Measurements from ENCODE around the gene NEUROD2. TPM values are rescaled to one million over a fixed set of nuclear protein-coding genes. Genes with fewer than 3 reads are reported as not detected.
A peak's percentile ranks its signal among the peaks of the same experiment; 100 is the strongest.

The NEUROD2 gene
- polyA plus RNA-seq, 2 of the 4 experiments (the other 2 are of a cell fraction): not detected

- FAIRE-seq (no peak), DNase-seq (ENCODE audit: low read depth in 1 of 2, low spot score in 1 of 2) (no peak), ATAC-seq (no peak)
- CTCF ChIA-PET: interaction anchor here (0.6 to 58.8 kb wide), 4 partner anchors 6 to 526 kb away, joined by 3 to 1581 read pairs (median 798); partner anchors contain the start of genes NEUROD2, PPP1R1B and STARD3
- POLR2A ChIA-PET: no interaction called here
- Histone ChIP-seq H3K4me1 (peaks cover 20% of the 10 kb centered on the region), H3K27ac (no peak overlapping the region), H3K9me3 (no peaks in the 10 kb centered on the region), H3K4me2 (no peak overlapping the region), H3K4me3 (no peak overlapping the region)
- WGBS (ENCODE audit: missing lambda C conversion rate): 82% methylated on average over 9 of the region's 9 CpGs
- TF ChIP-seq CBX8 (IDR thresholded peaks at IDR 0.05) (no peak), NPAS2 (CRISPR knock-in tag; IDR thresholded peaks at IDR 0.05; ENCODE audit: borderline replicate concordance) (no peak), TP53 (CRISPR knock-in tag; IDR thresholded peaks at IDR 0.05) (no peak), POLR2AphosphoS2 (conservative IDR thresholded peaks at IDR 0.05; ENCODE audit: low read length) (no peak), EHF (CRISPR knock-in tag; IDR thresholded peaks at IDR 0.05) (no peak), REST (IDR thresholded peaks at IDR 0.05) (no peak), NFE2L2 (conservative IDR thresholded peaks at IDR 0.05; ENCODE audit: low read length) (no peak), ZNF302 (CRISPR knock-in tag; IDR thresholded peaks at IDR 0.05) (no peak), JUN (IDR thresholded peaks at IDR 0.05) (no peak)
Measured at GRCh38 chr17:39611401-39612112, 3.8 kb upstream of the NEUROD2 start.

GRCh38 chr17:39609416-39610025 lies 1.8 kb upstream of the NEUROD2 start:
- CTCF ChIA-PET: interaction anchor here (58.8 kb wide), 1 partner anchor 25 kb away, joined by 1581 read pairs; the partner anchor contains the start of genes PPP1R1B and STARD3
- DNase-seq (ENCODE audit: low read depth in 1 of 2, low spot score in 1 of 2): no peak
- no peak for FAIRE-seq
- H3K9me3 ChIP-seq: no peaks in the 10 kb centered on the region
- WGBS (ENCODE audit: missing lambda C conversion rate): 68% methylated on average over 4 of the region's 4 CpGs
- TF ChIP-seq RCOR1 (IDR thresholded peaks at IDR 0.05; ENCODE audit: low read depth, low read length): no peak
- TF ChIP-seq JUN (IDR thresholded peaks at IDR 0.05): no peak
- TF ChIP-seq, protein P1, sequence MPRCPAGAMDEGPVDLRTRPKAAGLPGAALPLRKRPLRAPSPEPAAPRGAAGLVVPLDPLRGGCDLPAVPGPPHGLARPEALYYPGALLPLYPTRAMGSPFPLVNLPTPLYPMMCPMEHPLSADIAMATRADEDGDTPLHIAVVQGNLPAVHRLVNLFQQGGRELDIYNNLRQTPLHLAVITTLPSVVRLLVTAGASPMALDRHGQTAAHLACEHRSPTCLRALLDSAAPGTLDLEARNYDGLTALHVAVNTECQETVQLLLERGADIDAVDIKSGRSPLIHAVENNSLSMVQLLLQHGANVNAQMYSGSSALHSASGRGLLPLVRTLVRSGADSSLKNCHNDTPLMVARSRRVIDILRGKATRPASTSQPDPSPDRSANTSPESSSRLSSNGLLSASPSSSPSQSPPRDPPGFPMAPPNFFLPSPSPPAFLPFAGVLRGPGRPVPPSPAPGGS (IDR thresholded peaks at IDR 0.05): no peak
- no peak for TF ChIP-seq EHMT2 (IDR thresholded peaks at IDR 0.05; ENCODE audit: low read depth)
- TF ChIP-seq ZNF302 (CRISPR knock-in tag; IDR thresholded peaks at IDR 0.05): no peak
- no peak for TF ChIP-seq FOSB (CRISPR knock-in tag; IDR thresholded peaks at IDR 0.05)
- no peak for TF ChIP-seq CHD4 (IDR thresholded peaks at IDR 0.05; ENCODE audit: borderline replicate concordance)
- POLR2A ChIA-PET: no interaction called here
- no peak overlapping the region for H3K4me3 ChIP-seq
- H3K4me1 ChIP-seq: peaks cover 40% of the 10 kb centered on the region
- no peak overlapping the region for H3K4me2 ChIP-seq
- ATAC-seq: no peak
- H3K27ac ChIP-seq: no peak overlapping the region

DNA sequence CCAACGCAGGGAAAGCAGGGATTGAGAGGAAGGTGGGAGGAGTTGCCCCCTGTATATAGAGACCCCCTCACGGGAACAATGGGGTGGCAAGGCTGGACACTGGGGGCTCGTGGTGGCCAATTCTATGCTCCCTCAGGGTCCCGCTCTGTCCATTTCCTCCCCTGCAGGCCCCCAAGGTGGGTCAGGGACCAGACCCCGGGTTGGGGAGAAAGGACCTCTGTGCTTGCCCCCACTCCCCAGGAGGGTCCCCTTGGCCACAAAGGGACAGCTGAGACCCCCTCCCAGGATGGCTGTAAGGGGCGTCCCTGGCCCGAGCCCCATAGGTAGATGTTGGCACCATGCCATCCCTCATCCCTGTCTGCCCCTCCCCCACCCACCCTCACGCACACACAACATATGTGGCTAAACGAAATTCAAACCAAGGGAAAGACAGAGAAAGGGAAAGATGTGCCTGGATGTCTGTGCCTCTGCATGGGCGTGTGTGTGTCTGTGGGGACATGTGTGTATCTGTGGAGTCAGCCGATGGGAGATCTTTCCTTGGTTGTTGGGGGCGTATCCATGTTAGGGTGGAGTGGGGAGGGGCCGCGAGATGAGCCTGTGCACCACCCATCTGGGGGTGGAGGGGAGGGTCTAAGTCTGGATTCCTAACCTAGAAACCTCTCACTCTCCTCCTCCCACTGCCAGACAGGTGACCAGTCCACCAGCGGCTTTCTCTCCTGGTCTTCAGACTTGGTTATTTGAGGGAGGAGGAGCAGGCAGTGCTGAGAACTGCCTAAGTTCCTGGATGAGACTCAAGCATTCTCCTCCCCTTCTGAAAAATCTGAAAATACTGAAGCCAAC lies 642 bp upstream of the NEUROD2 start:
- H3K9me3 ChIP-seq: no peaks in the 10 kb centered on the region
- WGBS (ENCODE audit: missing lambda C conversion rate): 22% methylated on average over 15 of the region's 15 CpGs
- no peak overlapping the region for H3K27ac ChIP-seq
- no peak overlapping the region; the same call in 2 of the 3 replicates for H3K4me3 ChIP-seq
- ChIA-PET POLR2A (no interaction called here), CTCF (interaction anchor here (0.6 to 58.8 kb wide), 2 partner anchors 26 to 329 kb away, joined by 4 to 1581 read pairs; partner anchors contain the start of genes PPP1R1B and STARD3)
- H3K4me2 ChIP-seq: peak overlapping the region; percentile 92
- peak in 1 of 2 experiments; percentile 2; a peak in 2 of 6 replicates for ATAC-seq
- TF ChIP-seq, protein P2, sequence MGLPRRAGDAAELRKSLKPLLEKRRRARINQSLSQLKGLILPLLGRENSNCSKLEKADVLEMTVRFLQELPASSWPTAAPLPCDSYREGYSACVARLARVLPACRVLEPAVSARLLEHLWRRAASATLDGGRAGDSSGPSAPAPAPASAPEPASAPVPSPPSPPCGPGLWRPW (IDR thresholded peaks at IDR 0.05): no peak
- TF ChIP-seq RCOR1 (IDR thresholded peaks at IDR 0.05; ENCODE audit: low read depth, low read length) (no peak), POLR2A (IDR thresholded peaks at IDR 0.05; ENCODE audit: low read length) (no peak), CHD2 (IDR thresholded peaks at IDR 0.05; ENCODE audit: low read length, partially characterized antibody) (no peak), RNF2 (IDR thresholded peaks at IDR 0.05; ENCODE audit: borderline replicate concordance, low read depth) (no peak), KDM5A (IDR thresholded peaks at IDR 0.05) (no peak), ZFP36 (IDR thresholded peaks at IDR 0.05; ENCODE audit: borderline replicate concordance, partially characterized antibody) (no peak), ZNF302 (CRISPR knock-in tag; IDR thresholded peaks at IDR 0.05) (no peak), RAD21 (conservative IDR thresholded peaks at IDR 0.05 in 1 of 2, IDR thresholded peaks at IDR 0.05 in 1 of 2) (no peak), TP53 (CRISPR knock-in tag; IDR thresholded peaks at IDR 0.05) (no peak), NPAS2 (CRISPR knock-in tag; IDR thresholded peaks at IDR 0.05; ENCODE audit: borderline replicate concordance) (no peak), HOXB5 (CRISPR knock-in tag; IDR thresholded peaks at IDR 0.05) (no peak), ZC3H11A (IDR thresholded peaks at IDR 0.05) (no peak), JUN (IDR thresholded peaks at IDR 0.05) (no peak), KDM1A (IDR thresholded peaks at IDR 0.05; ENCODE audit: low read depth) (no peak)
- peaks cover 44% of the 10 kb centered on the region for H3K4me1 ChIP-seq
- peak in 1 of 2 experiments; percentile 46 for DNase-seq (ENCODE audit: low read depth in 1 of 2, low spot score in 1 of 2)
- no peak for FAIRE-seq
